Sigmoid colon (tissue), 4 donors: ENCODE results near the gene SNTG2.

Source experiments
- POLR2AphosphoS5 ChIP-seq, 4 donors: sonication (generic); formaldehyde crosslinking; IDR thresholded peaks; one replicate each; pipeline ENCODE4 v1.6.1; 2017; ENCODE audit warnings: antibody characterized with exemption in 4 of 4
- TF ChIP-seq, protein P1 (sequence below), 4 experiments: fragments of 450-650 bp in 3 of 4; fragments of 200-600 bp in 1 of 4; IDR thresholded peaks; one replicate each; pipeline ENCODE4 v1.5.1; 2016 to 2019; ENCODE audit warnings: antibody characterized with exemption in 4 of 4, mild to moderate bottlenecking in 3 of 4, moderate library complexity in 2 of 4

DNA sequence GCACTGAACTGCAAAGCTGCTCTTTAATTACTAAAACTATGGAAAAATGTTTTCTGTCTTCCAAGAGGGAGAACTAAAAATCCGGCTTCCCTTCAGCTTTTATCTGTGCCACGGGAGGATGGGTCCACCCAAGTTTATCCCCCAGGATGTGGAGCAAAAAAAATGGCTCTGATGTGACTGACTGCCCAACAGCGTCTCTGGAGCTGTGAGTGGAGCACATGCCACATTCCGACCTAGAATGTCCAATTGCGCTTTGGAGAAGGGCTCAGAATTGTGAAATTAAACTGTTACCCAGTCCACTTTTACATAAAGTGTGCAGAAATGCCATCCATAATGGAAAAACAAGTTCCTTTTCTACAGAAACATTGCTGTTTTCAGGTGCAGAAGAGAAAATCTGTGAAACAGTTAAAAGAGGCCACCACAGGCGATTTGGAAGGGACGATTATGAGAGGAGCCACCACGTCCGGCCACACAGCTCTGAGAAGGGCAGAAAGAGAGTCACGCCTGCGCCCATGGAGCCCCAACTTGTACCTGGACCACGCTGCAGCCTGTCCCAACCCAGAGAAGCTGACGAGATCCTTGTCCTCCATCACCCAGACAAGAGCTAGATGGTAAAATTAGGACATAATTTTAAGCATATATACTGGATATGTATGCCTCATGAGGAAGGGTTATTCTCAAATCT lies 362.7 kb downstream of the SNTG2 start:
- TF ChIP-seq, protein P1, sequence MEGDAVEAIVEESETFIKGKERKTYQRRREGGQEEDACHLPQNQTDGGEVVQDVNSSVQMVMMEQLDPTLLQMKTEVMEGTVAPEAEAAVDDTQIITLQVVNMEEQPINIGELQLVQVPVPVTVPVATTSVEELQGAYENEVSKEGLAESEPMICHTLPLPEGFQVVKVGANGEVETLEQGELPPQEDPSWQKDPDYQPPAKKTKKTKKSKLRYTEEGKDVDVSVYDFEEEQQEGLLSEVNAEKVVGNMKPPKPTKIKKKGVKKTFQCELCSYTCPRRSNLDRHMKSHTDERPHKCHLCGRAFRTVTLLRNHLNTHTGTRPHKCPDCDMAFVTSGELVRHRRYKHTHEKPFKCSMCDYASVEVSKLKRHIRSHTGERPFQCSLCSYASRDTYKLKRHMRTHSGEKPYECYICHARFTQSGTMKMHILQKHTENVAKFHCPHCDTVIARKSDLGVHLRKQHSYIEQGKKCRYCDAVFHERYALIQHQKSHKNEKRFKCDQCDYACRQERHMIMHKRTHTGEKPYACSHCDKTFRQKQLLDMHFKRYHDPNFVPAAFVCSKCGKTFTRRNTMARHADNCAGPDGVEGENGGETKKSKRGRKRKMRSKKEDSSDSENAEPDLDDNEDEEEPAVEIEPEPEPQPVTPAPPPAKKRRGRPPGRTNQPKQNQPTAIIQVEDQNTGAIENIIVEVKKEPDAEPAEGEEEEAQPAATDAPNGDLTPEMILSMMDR (IDR thresholded peaks at IDR 0.05), result no peak
- no peak for TF ChIP-seq POLR2AphosphoS5 (IDR thresholded peaks at IDR 0.05)
